Lung (tissue), 12 donors: ENCODE data around the gene SLC16A12. TPM values are rescaled to one million over a fixed set of nuclear protein-coding genes. Genes with fewer than 3 reads are reported as not detected.

Experiments
- ATAC-seq: fragments of 200-7000 bp; cut with Tn5 transposase; one replicate; pipeline ENCODE4 v1.9.1; 2020; ENCODE audit warnings: moderate number of reproducible peaks; ENCODE audit not compliant: insufficient read depth, low FRiP score
- DNase-seq, 3 donors: peaks; one replicate each; pipeline ENCODE4 v3.0.0-alpha.2; 2013 to 2017
- H3K27ac ChIP-seq, 2 donors: one replicate each; pipeline ENCODE4 v1.5.1; 2013; ENCODE audit warnings: mild to moderate bottlenecking in 2 of 2, moderate library complexity in 2 of 2, control low read depth in 1 of 2, inconsistent platforms in 1 of 2, low read depth in 1 of 2, low read length in 1 of 2
- H3K27me3 ChIP-seq, 3 donors: one replicate each; pipeline ENCODE4 v1.5.1; 2013; ENCODE audit warnings: low read length in 2 of 3; ENCODE audit not compliant: control insufficient read depth in 3 of 3, insufficient read depth in 3 of 3
- H3K36me3 ChIP-seq, 4 donors: one replicate each; pipeline ENCODE4 v1.5.1; 2013; ENCODE audit warnings: low read length in 4 of 4, mild to moderate bottlenecking in 1 of 4, moderate library complexity in 1 of 4; ENCODE audit not compliant: control insufficient read depth in 4 of 4, insufficient read depth in 4 of 4
- H3K4me1 ChIP-seq, 5 donors: one replicate each; pipeline ENCODE4 v1.5.1; 2013; ENCODE audit warnings: low read length in 5 of 5, mild to moderate bottlenecking in 2 of 5, moderate library complexity in 1 of 5; ENCODE audit not compliant: control insufficient read depth in 5 of 5, insufficient read depth in 5 of 5
- H3K4me3 ChIP-seq: one replicate; pipeline ENCODE4 v1.5.1; 2013; ENCODE audit warnings: mild to moderate bottlenecking, control low read depth, moderate library complexity
- H3K9ac ChIP-seq, 2 donors: one replicate each; pipeline ENCODE4 v1.5.1; 2013; ENCODE audit warnings: low read length in 2 of 2, control low read depth in 1 of 2; ENCODE audit not compliant: insufficient read depth in 1 of 2
- H3K9me3 ChIP-seq, 4 donors: one replicate each; pipeline ENCODE4 v1.5.1; 2013; ENCODE audit warnings: low read length in 3 of 4, mild to moderate bottlenecking in 1 of 4, moderate library complexity in 1 of 4; ENCODE audit not compliant: control insufficient read depth in 4 of 4, insufficient read depth in 3 of 4
- CTCF ChIP-seq: IDR thresholded peaks from 2 replicates; pipeline ENCODE4 v1.5.1; 2012; ENCODE audit warnings: mild to moderate bottlenecking; ENCODE audit errors: control extremely low read depth, extremely low read depth
- WGBS, 2 donors: extraction: QIAGEN DNeasy Blood & Tissue Kit; methylation state at CpG; one replicate each; pipeline ENCODE4 v1.1.7; 2013; 5-methylcytosine and 5-hydroxymethylcytosine counted together
- polyA plus RNA-seq, 2 donors: library from polyadenylated mRNA; stranded (reverse); fragments of 200-250 nt; gene quantifications; one replicate each; pipeline ENCODE4 v1.2.1, GENCODE V29; 2013
- total RNA-seq, 2 donors: library from RNA; depleted of rRNA in 1 of 2; stranded (reverse); fragments of >200 nt in 1 of 2; gene quantifications; one replicate each; pipeline ENCODE4 v1.2.1, GENCODE V29; 2014 to 2021
- donor health status: control.
- donor health status: control.
- donor health status: Bipolar disorder and iron deficiency.
- donor health status: healthy.
- donor health status: DM: yes; HTN: yes; CAD: no.

SLC16A12 gene
- total and polyA plus RNA-seq, 4 donors: 0.45 to 4.6 (median 1.3) TPM

- H3K9ac ChIP-seq: no peak overlapping the region
- DNase-seq (no peak), ATAC-seq (no peak)
- peaks cover 0 to 3% (median 0%) of the 10 kb centered on the region in 4 donors for H3K36me3 ChIP-seq
- H3K27ac ChIP-seq: no peak overlapping the region
- H3K4me3 ChIP-seq: no peak overlapping the region
- TF ChIP-seq CTCF: no peak
- H3K9me3 ChIP-seq: no peaks in the 10 kb centered on the region
- no peaks in the 10 kb centered on the region for H3K27me3 ChIP-seq
- WGBS, 2 donors: 87 to 99% methylated on average over 2 of the region's 2 CpGs
- H3K4me1 ChIP-seq: peaks cover 0 to 46% (median 24%) of the 10 kb centered on the region in 5 donors
Observed at GRCh38 chr10:89395141-89395540, 140.3 kb downstream of the SLC16A12 start.

GRCh38 chr10:89393898-89394297 lies 141.5 kb downstream of the SLC16A12 start:
- H3K4me3 ChIP-seq: no peak overlapping the region
- H3K4me1 ChIP-seq: peaks cover 0 to 46% (median 24%) of the 10 kb centered on the region in 5 donors
- DNase-seq: no peak
- peaks cover 0 to 3% (median 0%) of the 10 kb centered on the region in 4 donors for H3K36me3 ChIP-seq
- H3K9me3 ChIP-seq: no peaks in the 10 kb centered on the region
- no peak for ATAC-seq
- peak overlapping the region in 1 of 2 donors; percentile 89 for H3K9ac ChIP-seq
- no peaks in the 10 kb centered on the region for H3K27me3 ChIP-seq
- WGBS, 2 donors: 20 to 24% methylated on average over 3 of the region's 3 CpGs
- no peak for TF ChIP-seq CTCF
- no peak overlapping the region for H3K27ac ChIP-seq

- DNase-seq (peak; percentile 45 to 91 (median 84)), ATAC-seq (peak; percentile 49)
- H3K27ac ChIP-seq: peak overlapping the region; percentile 29 to 94
- H3K9ac ChIP-seq: peak overlapping the region in 1 of 2 donors; percentile 89
- H3K36me3 ChIP-seq: peaks cover 0 to 3% (median 0%) of the 10 kb centered on the region in 4 donors
- H3K27me3 ChIP-seq: no peaks in the 10 kb centered on the region
- WGBS, 2 donors: 8 to 10% methylated on average over 2 of the region's 2 CpGs
- peak overlapping the region; percentile 40 for H3K4me3 ChIP-seq
- no peaks in the 10 kb centered on the region for H3K9me3 ChIP-seq
- peaks cover 0 to 39% (median 19%) of the 10 kb centered on the region in 5 donors for H3K4me1 ChIP-seq
- no peak for TF ChIP-seq CTCF
Observed at GRCh38 chr10:89392974-89393373, 142.4 kb downstream of the SLC16A12 start.
